Posterior vena cava (tissue), 2 donors: ENCODE results near the gene NRL. TPM values are rescaled to one million over a fixed set of nuclear protein-coding genes. Genes with fewer than 3 reads are reported as not detected.
"Not testable (repeated sequence)": the region's sequence is repeated elsewhere in the genome, so short reads cannot be mapped to it uniquely, and the experiment has no call there.

Experiments
- DNase-seq: peaks from one replicate; pipeline ENCODE4 v3.0.0-alpha.2; 2020; ENCODE audit warnings: low spot score
- intact Hi-C, 2 donors: fragments of 100-400 bp; cut with DNase I; formaldehyde crosslinking; loops; one replicate each; pipeline versions ENCODE4 v1.14.1 to v1.14.2; 2022 to 2023
- total RNA-seq, 2 donors: library from RNA; stranded (reverse); fragmentation: NEBNext Ultra II Directional; extraction: Animal tissue kit (Norgen Biotek cat#: 25700); gene quantifications; one replicate each; pipeline ENCODE4 v1.2.1, GENCODE V29; 2021
- donor health status: DM: yes; HTN: yes; CAD: no.
- donor health status: DM: yes; HTN: yes; CAD: no.

Gene NRL
- total RNA-seq, 2 donors from 2014 or later, result 1.1 to 1.4 TPM

- intact Hi-C loops, result no loop called here
- DNase-seq, result no peak
Measured at GRCh38 chr14:24106672-24107271, 8.0 kb downstream of the NRL start.

- intact Hi-C loops, DNase-seq: not testable (repeated sequence)
Measured at GRCh38 chr14:24105609-24106239, 9.0 kb downstream of the NRL start.

- intact Hi-C loops, result no loop called here
- DNase-seq, result no peak
Measured at GRCh38 chr14:24103451-24103850, 11.3 kb downstream of the NRL start.

- no peak for DNase-seq
- intact Hi-C loops, result no loop called here
Measured at GRCh38 chr14:24102357-24103048, 12.2 kb downstream of the NRL start.

GRCh38 chr14:24100982-24101494, 13.7 kb downstream of the NRL start:
- intact Hi-C loops, result no loop called here
- no peak for DNase-seq

- intact Hi-C loops, result no loop called here
- no peak for DNase-seq
Measured at GRCh38 chr14:24100197-24100981, 14.4 kb downstream of the NRL start.

- no peak for DNase-seq
- intact Hi-C loops, result no loop called here
Measured at GRCh38 chr14:24098927-24099813, 15.6 kb downstream of the NRL start.

GRCh38 chr14:24098229-24098926, 16.4 kb downstream of the NRL start:
- DNase-seq, result no peak
- intact Hi-C loops, result no loop called here

GRCh38 chr14:24096545-24097181, 18.1 kb downstream of the NRL start:
- no peak for DNase-seq
- intact Hi-C loops, result no loop called here

- intact Hi-C loops, result no loop called here
- DNase-seq, result peak; percentile 90
Measured at GRCh38 chr14:24095271-24096068, 19.3 kb downstream of the NRL start.

GRCh38 chr14:24094841-24095270, 19.9 kb downstream of the NRL start:
- no peak for DNase-seq
- intact Hi-C loops, result no loop called here

GRCh38 chr14:24093901-24094840, 20.6 kb downstream of the NRL start, which contains the start of gene PCK2:
PCK2 (plus strand) TSS chr14:24094311; CDS start chr14:24094406, 95 bp downstream.
- intact Hi-C loops, result no loop called here
- peak; percentile 98 for DNase-seq

- DNase-seq, result no peak
Measured at GRCh38 chr14:24093207-24093900, 21.4 kb downstream of the NRL start.

GRCh38 chr14:24092505-24093206, 22.1 kb downstream of the NRL start:
- no peak for DNase-seq
- intact Hi-C loops, result no loop called here

More at GRCh38 chr14:24093207-24093900, 21.4 kb downstream of the NRL start:
- intact Hi-C loops, result no loop called here

- intact Hi-C loops, result no loop called here
- no peak for DNase-seq
Measured at GRCh38 chr14:24092110-24092504, 22.6 kb downstream of the NRL start.
